GM12865 (cell line): ENCODE measurements around the gene CNTNAP2.
"Not testable (repeated sequence)": the region's sequence is repeated elsewhere in the genome, so short reads cannot be mapped to it uniquely, and the experiment has no call there.

Experiments
- DNase-seq: peaks from one replicate; pipeline ENCODE4 v3.0.0; 2010; ENCODE audit warnings: low read depth
- H3K4me3 ChIP-seq: 2 replicates; pipeline ENCODE4 v1.5.1; 2011; ENCODE audit warnings: mild to moderate bottlenecking, low read depth, low read length, control low read depth
- CTCF ChIP-seq: IDR thresholded peaks from 2 replicates; pipeline ENCODE4 v1.5.1; 2011; ENCODE audit warnings: low read length, control low read depth, low read depth, inconsistent platforms; ENCODE audit not compliant: insufficient read depth; ENCODE audit errors: missing control alignments

The CNTNAP2 gene

DNA sequence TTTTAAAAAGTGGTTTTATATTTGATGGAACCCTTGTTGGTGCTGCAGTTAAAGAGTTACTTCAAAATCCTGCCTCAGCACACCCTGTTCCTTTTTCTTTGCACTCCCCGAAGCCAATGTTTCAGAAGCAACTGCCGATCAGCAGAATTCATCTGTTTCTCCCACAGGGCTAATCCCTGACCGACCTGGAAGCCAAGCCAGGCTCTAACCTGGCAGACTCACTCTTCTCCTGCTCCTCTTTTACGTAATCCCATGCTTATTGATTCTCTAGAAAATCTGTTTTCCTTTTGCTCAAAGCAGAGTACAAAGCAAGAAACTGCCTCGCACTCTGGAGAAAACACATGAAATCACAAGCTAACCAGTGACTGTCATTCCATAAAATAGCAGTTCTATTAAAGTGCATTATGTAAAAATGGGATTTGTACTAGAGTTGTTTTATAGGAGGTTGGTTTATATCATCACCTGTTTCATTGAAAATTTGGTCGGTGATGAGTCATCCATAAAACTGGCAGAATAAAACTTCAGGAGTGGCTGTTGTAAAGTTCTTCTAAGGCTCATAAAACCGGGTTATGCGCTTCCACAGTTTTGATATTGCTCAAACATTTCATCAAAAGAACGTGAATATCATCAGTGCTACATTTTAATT lies 99.9 kb downstream of the CNTNAP2 start:
- DNase-seq: no peak
- no peak overlapping the region for H3K4me3 ChIP-seq
- TF ChIP-seq CTCF: no peak

DNA sequence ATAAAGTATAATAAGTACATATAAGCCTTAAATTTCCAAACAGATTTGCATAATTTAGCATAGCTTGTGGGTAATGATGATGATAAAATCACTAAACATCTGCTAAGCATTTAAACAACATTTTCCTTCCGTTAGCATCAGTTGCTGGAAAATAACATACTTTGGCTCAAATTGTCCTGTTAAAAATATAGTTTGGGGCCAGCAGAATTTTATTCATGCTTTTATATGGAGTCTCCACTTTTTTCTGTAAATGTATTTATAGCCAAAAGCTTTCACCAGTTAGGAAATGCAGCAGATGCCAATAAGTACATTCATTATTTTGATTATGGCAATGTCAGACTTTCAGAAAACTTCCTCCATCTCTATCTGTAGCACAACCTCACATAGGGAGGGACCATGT lies 107.2 kb downstream of the CNTNAP2 start:
- DNase-seq: no peak

GRCh38 chr7:146232604-146233003 lies 116.0 kb downstream of the CNTNAP2 start:
- DNase-seq: no peak

More for the DNA sequence above, 107.2 kb downstream of the CNTNAP2 start:
- no peak overlapping the region for H3K4me3 ChIP-seq
- no peak for TF ChIP-seq CTCF

DNA sequence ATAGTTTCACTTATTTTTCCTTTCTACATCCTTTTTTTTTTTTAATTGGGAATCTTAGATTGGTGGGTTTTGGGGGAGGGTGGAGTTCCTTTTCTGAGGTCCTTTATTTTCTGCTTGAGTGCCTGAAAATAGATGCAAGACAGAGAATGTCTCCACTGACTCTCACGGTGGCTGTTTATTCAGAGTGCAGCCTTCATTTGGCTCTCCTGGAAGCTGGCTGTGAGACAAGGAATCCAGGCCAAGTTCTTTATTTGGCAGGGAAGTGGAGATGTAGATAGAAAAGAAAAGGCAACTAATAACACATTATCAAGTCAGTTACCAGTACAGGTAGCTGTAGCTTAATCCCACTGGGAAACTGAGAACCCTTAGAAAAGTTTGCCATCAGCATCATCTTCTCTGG lies 118.6 kb downstream of the CNTNAP2 start:
- DNase-seq: no peak
- no peak overlapping the region for H3K4me3 ChIP-seq
- TF ChIP-seq CTCF: no peak

More at GRCh38 chr7:146232604-146233003, 116.0 kb downstream of the CNTNAP2 start:
- no peak for TF ChIP-seq CTCF
- no peak overlapping the region for H3K4me3 ChIP-seq

GRCh38 chr7:146242661-146243060 lies 126.1 kb downstream of the CNTNAP2 start:
- no peak overlapping the region for H3K4me3 ChIP-seq
- TF ChIP-seq CTCF: no peak
- no peak for DNase-seq

- H3K4me3 ChIP-seq, DNase-seq: not testable (repeated sequence)
Measured at GRCh38 chr7:146247991-146248390, 131.4 kb downstream of the CNTNAP2 start.

GRCh38 chr7:146248744-146249143 lies 132.1 kb downstream of the CNTNAP2 start:
- H3K4me3 ChIP-seq, DNase-seq: not testable (repeated sequence)

GRCh38 chr7:146249272-146249671 lies 132.7 kb downstream of the CNTNAP2 start:
- DNase-seq: no peak
- no peak overlapping the region for H3K4me3 ChIP-seq
- TF ChIP-seq CTCF: no peak
